HepG2 (cell line): ENCODE results near the gene RAB22A. TPM values are rescaled to one million over a fixed set of nuclear protein-coding genes. Genes with fewer than 3 reads are reported as not detected.
A peak's percentile ranks its signal among the peaks of the same experiment; 100 is the strongest.

Source experiments
- ELF1 ChIP-seq: sonication (generic); formaldehyde crosslinking; IDR thresholded peaks from 2 replicates; pipeline ENCODE4 v1.4.0; 2020; ENCODE audit warnings: missing genetic modification reagents
- HDAC1 ChIP-seq: sonication (generic); formaldehyde crosslinking; IDR thresholded peaks from 2 replicates; pipeline ENCODE4 v1.5.1; 2020; ENCODE audit warnings: mild to moderate bottlenecking, missing genetic modification reagents
- HNF1B ChIP-seq: sonication (generic); formaldehyde crosslinking; IDR thresholded peaks from 2 replicates; pipeline ENCODE4 v1.5.1; 2020; ENCODE audit warnings: mild to moderate bottlenecking, moderate library complexity, missing genetic modification reagents
- SIN3A ChIP-seq: IDR thresholded peaks from 2 replicates; pipeline ENCODE4 v1.6.1; 2011; ENCODE audit warnings: low read depth, mild to moderate bottlenecking, control low read depth, low read length, borderline replicate concordance
- SOX5 ChIP-seq: IDR thresholded peaks from 2 replicates; pipeline ENCODE4 v1.6.1; 2016; ENCODE audit warnings: borderline replicate concordance
- ZBTB43 ChIP-seq: sonication (generic); formaldehyde crosslinking; conservative IDR thresholded peaks from 2 replicates; pipeline ENCODE4 v1.4.0; 2020; ENCODE audit warnings: missing genetic modification reagents
- ZFY ChIP-seq: sonication (generic); formaldehyde crosslinking; IDR thresholded peaks from 2 replicates; pipeline ENCODE4 v1.4.0; 2020; ENCODE audit warnings: missing genetic modification reagents
- ZNF264 ChIP-seq: sonication (generic); formaldehyde crosslinking; IDR thresholded peaks from 2 replicates; pipeline ENCODE4 v1.4.0; 2020; ENCODE audit warnings: missing genetic modification reagents
- ZNF430 ChIP-seq: sonication (generic); formaldehyde crosslinking; IDR thresholded peaks from 2 replicates; pipeline ENCODE4 v1.9.0; 2021; ENCODE audit warnings: mild to moderate bottlenecking, missing genetic modification reagents
- ZNF446 ChIP-seq: sonication (generic); formaldehyde crosslinking; IDR thresholded peaks from 2 replicates; pipeline ENCODE4 v1.5.0; 2020; ENCODE audit warnings: mild to moderate bottlenecking, missing genetic modification reagents
- ZNF670 ChIP-seq: sonication (generic); formaldehyde crosslinking; IDR thresholded peaks from 2 replicates; pipeline ENCODE4 v1.8.0; 2022; ENCODE audit warnings: mild to moderate bottlenecking, missing genetic modification reagents, borderline replicate concordance
- ZNF709 ChIP-seq: sonication (generic); formaldehyde crosslinking; IDR thresholded peaks from 2 replicates; pipeline ENCODE4 v1.5.0; 2020; ENCODE audit warnings: mild to moderate bottlenecking, missing genetic modification reagents
- ZNF800 ChIP-seq: sonication (generic); formaldehyde crosslinking; IDR thresholded peaks from 2 replicates; pipeline ENCODE4 v1.4.0; 2020; ENCODE audit warnings: missing genetic modification reagents
- polyA plus RNA-seq, 8 experiments: library from polyadenylated mRNA; depleted of rRNA in 3 of 8; stranded (reverse) in 7 of 8; unstranded in 1 of 8; fragments of >200 nt; fragmentation: Illumina TruSeq in 4 of 8; extraction: Trizol in 4 of 8; gene quantifications; 2 replicates each; pipeline versions ENCODE4 v1.2.1 to v1.2.3, GENCODE V29; 2011 to 2016; ENCODE audit warnings: low read depth in 4 of 8, missing spikeins in 1 of 8, mixed read lengths in 1 of 8; ENCODE audit not compliant: insufficient read depth in 1 of 8
- total RNA-seq, 5 experiments: library from RNA; depleted of rRNA; stranded (reverse); fragments of >200 nt; fragmentation: Illumina TruSeq; extraction: Trizol; gene quantifications; 2 replicates each; pipeline ENCODE4 v1.2.3, GENCODE V29; 2016; ENCODE audit warnings: low read depth in 1 of 5

Gene RAB22A
- total and polyA plus RNA-seq, 2 of the 13 experiments (the other 11 are each of a cell fraction or from before 2014, with no cell fraction given): 10.7 to 11.2 TPM

GRCh38 chr20:58310291-58310782 lies 822 bp downstream of the RAB22A start (continued):
- TF ChIP-seq ZNF430 (CRISPR knock-in tag) (no peak; the same call in 1 of the 2 replicates), ELF1 (CRISPR knock-in tag) (0 out of 2 replicates have a peak, but pooled peaks have one; percentile 1), ZFY (CRISPR knock-in tag) (no peak), ZNF264 (CRISPR knock-in tag) (0 out of 2 replicates have a peak, but pooled peaks have one; percentile 12), ZBTB43 (no peak), HNF1B (CRISPR knock-in tag) (0 out of 2 replicates have a peak, but pooled peaks have one; percentile 56), SIN3A (peak; percentile 58; the same call in 1 of the 2 replicates), ZNF446 (0 out of 2 replicates have a peak, but pooled peaks have one; percentile 28), SOX5 (0 out of 2 replicates have a peak, but pooled peaks have one; percentile 8), ZNF800 (CRISPR knock-in tag) (no peak), ZNF670 (CRISPR knock-in tag) (peak; percentile 62; the same call in 1 of the 2 replicates), ZNF709 (no peak), HDAC1 (peak; percentile 59; the same call in 1 of the 2 replicates)
